Activated B cell treated with CpG ODN at 0.5 μM for 24 hours (primary cell): Measurements from ENCODE around the gene ZNF616. TPM values are rescaled to one million over a fixed set of nuclear protein-coding genes. Genes with fewer than 3 reads are reported as not detected.

Experiments
- ATAC-seq: fragments of 200-7000 bp; cut with Tn5 transposase; one replicate; pipeline ENCODE4 v1.10.0; 2021; ENCODE audit warnings: low read depth, mild to moderate bottlenecking, moderate library complexity
- CTCF ChIA-PET: fragments of 350-600 bp; sonication (Branson Sonifier 250); formaldehyde crosslinking; loops from one replicate; lab custom pipeline; 2021; ENCODE audit warnings: antibody characterized with exemption; lab: Charles Lee
- POLR2A ChIA-PET: fragments of 350-600 bp; sonication (Branson Sonifier 250); formaldehyde crosslinking; loops from one replicate; lab custom pipeline; 2021; ENCODE audit warnings: antibody characterized with exemption; lab: Charles Lee
- DNase-seq: peaks from one replicate; pipeline ENCODE4 v3.0.0; 2022
- H3K27ac Mint-ChIP-seq: one replicate; pipeline ENCODE4 v1.8.0; 2020; ENCODE audit warnings: mixed read lengths
- H3K27me3 Mint-ChIP-seq: one replicate; pipeline ENCODE4 v1.8.0; 2021; ENCODE audit warnings: mixed read lengths
- H3K36me3 Mint-ChIP-seq: one replicate; pipeline ENCODE4 v1.8.0; 2021; ENCODE audit warnings: low read depth, mixed read lengths
- H3K4me1 Mint-ChIP-seq: one replicate; pipeline ENCODE4 v1.8.0; 2021; ENCODE audit warnings: mixed read lengths
- H3K4me3 Mint-ChIP-seq: one replicate; pipeline ENCODE4 v1.8.0; 2020; ENCODE audit warnings: mild to moderate bottlenecking, mixed read lengths
- H3K9me3 Mint-ChIP-seq: one replicate; pipeline ENCODE4 v1.8.0; 2020; ENCODE audit warnings: mixed read lengths
- CTCF ChIP-seq: fragments of 200-600 bp; IDR thresholded peaks from one replicate; pipeline ENCODE4 v1.8.0; 2022; ENCODE audit warnings: antibody characterized with exemption, mild to moderate bottlenecking
- intact Hi-C: fragments of 100-400 bp; cut with micrococcal nuclease; formaldehyde crosslinking; loops from one replicate; pipeline ENCODE4 v1.15.1; 2024
- total RNA-seq: library from RNA; stranded (reverse); gene quantifications from 2 replicates; pipeline ENCODE4 v1.2.3, GENCODE V29; 2022

Gene ZNF616
- total RNA-seq, 1 donor from 2014 or later: 7.4 TPM

GRCh38 chr19:52094526-52095130, 45.1 kb downstream of the ZNF616 start:
- H3K36me3 Mint-ChIP-seq: peaks cover 61% of the 10 kb centered on the region
- ATAC-seq: no peak
- H3K27ac Mint-ChIP-seq: peak overlapping the region; percentile 94

GRCh38 chr19:52086481-52086880, 53.3 kb downstream of the ZNF616 start:
- TF ChIP-seq CTCF: no peak
- peaks cover 3% of the 10 kb centered on the region for H3K4me1 Mint-ChIP-seq
- peaks cover 97% of the 10 kb centered on the region for H3K36me3 Mint-ChIP-seq
- no peaks in the 10 kb centered on the region for H3K27me3 Mint-ChIP-seq
- DNase-seq (no peak), ATAC-seq (no peak)
- ChIA-PET CTCF (no interaction called here), POLR2A (no interaction called here)
- H3K9me3 Mint-ChIP-seq: peaks cover 45% of the 10 kb centered on the region
- H3K4me3 Mint-ChIP-seq: no peak overlapping the region
- intact Hi-C loops: no loop called here
- no peak overlapping the region for H3K27ac Mint-ChIP-seq

More at GRCh38 chr19:52094526-52095130, 45.1 kb downstream of the ZNF616 start:
- TF ChIP-seq CTCF: no peak
- H3K4me1 Mint-ChIP-seq: peaks cover 33% of the 10 kb centered on the region
- peaks cover 35% of the 10 kb centered on the region for H3K9me3 Mint-ChIP-seq
- intact Hi-C loops: loop anchor here (1.0 to 10.0 kb wide), 6 partner anchors 44 to 300 kb away; partner anchors contain the start of genes ZNF432, ZNF528, ZNF613 and ZNF616
- ChIA-PET CTCF (no interaction called here), POLR2A (interaction anchor here (0.6 to 1.7 kb wide), 3 partner anchors 46 to 596 kb away, joined by 4 to 10 read pairs (median 4); partner anchors contain the start of genes PPP2R1A and ZNF432)
- no peak for DNase-seq
- H3K27me3 Mint-ChIP-seq: no peaks in the 10 kb centered on the region
- H3K4me3 Mint-ChIP-seq: peak overlapping the region; percentile 98

GRCh38 chr19:52070496-52070895, 69.2 kb downstream of the ZNF616 start:
- no peak for TF ChIP-seq CTCF
- DNase-seq: no peak
- ATAC-seq: no peak
- Mint-ChIP-seq H3K27me3 (no peaks in the 10 kb centered on the region), H3K36me3 (peaks cover 99% of the 10 kb centered on the region), H3K9me3 (peaks cover 54% of the 10 kb centered on the region), H3K4me1 (no peaks in the 10 kb centered on the region), H3K4me3 (no peak overlapping the region), H3K27ac (no peak overlapping the region)
- intact Hi-C loops: no loop called here
- POLR2A ChIA-PET: no interaction called here
- CTCF ChIA-PET: no interaction called here

GRCh38 chr19:52069653-52070052, 70.1 kb downstream of the ZNF616 start:
- H3K4me3 Mint-ChIP-seq: no peak overlapping the region
- DNase-seq (no peak), ATAC-seq (no peak)
- H3K9me3 Mint-ChIP-seq: peaks cover 54% of the 10 kb centered on the region
- CTCF ChIA-PET: no interaction called here
- intact Hi-C loops: no loop called here
- H3K36me3 Mint-ChIP-seq: peaks cover 99% of the 10 kb centered on the region
- POLR2A ChIA-PET: no interaction called here
- H3K27ac Mint-ChIP-seq: no peak overlapping the region
- H3K27me3 Mint-ChIP-seq: no peaks in the 10 kb centered on the region
- no peak for TF ChIP-seq CTCF
- no peaks in the 10 kb centered on the region for H3K4me1 Mint-ChIP-seq

GRCh38 chr19:52066258-52066863, 73.4 kb downstream of the ZNF616 start:
- POLR2A ChIA-PET: no interaction called here
- no peaks in the 10 kb centered on the region for H3K27me3 Mint-ChIP-seq
- H3K4me3 Mint-ChIP-seq: no peak overlapping the region
- no peak overlapping the region for H3K27ac Mint-ChIP-seq
- DNase-seq (no peak), ATAC-seq (no peak)
- H3K9me3 Mint-ChIP-seq: peaks cover 46% of the 10 kb centered on the region
- TF ChIP-seq CTCF: no peak
- CTCF ChIA-PET: no interaction called here
- peaks cover 88% of the 10 kb centered on the region for H3K36me3 Mint-ChIP-seq
- intact Hi-C loops: no loop called here
- H3K4me1 Mint-ChIP-seq: no peaks in the 10 kb centered on the region
